OCI-LY7 (cell line): Measurements from ENCODE around the gene CCDC92. TPM values are rescaled to one million over a fixed set of nuclear protein-coding genes. Genes with fewer than 3 reads are reported as not detected.

Experiments
- BruUV-seq: library from RNA; stranded (reverse); fragments of 400-500 nt; replicated peaks from 2 replicates; lab custom pipeline; 2021; lab: Mats Ljungman, UMichigan
- CTCF ChIA-PET: fragments of 300-600 bp; sonication (Branson Sonifier 250); formaldehyde crosslinking; loops from one replicate; lab custom pipeline; 2022; ENCODE audit warnings: antibody characterized with exemption; ENCODE audit not compliant: unreplicated experiment; lab: Charles Lee
- POLR2A ChIA-PET: fragments of 300-600 bp; sonication (Branson Sonifier 250); formaldehyde crosslinking; loops from one replicate; lab custom pipeline; 2022; ENCODE audit warnings: antibody characterized with exemption; lab: Charles Lee
- DNase-seq: peaks from one replicate; pipeline ENCODE4 v3.0.0-alpha.2; 2015; ENCODE audit warnings: low spot score
- H2AFZ ChIP-seq: fragments of 200-600 bp; sonication (generic), shearing (Covaris generic); 2 replicates; pipeline ENCODE4 v1.6.1; 2014; ENCODE audit warnings: mild to moderate bottlenecking, antibody characterized with exemption, low read length, moderate library complexity
- H3K27ac ChIP-seq: fragments of 200-600 bp; sonication (generic); 2 replicates; pipeline ENCODE4 v1.5.1; 2014; ENCODE audit warnings: mixed run types, low read depth, mild to moderate bottlenecking, moderate library complexity, low read length, inconsistent platforms; ENCODE audit not compliant: poor library complexity, severe bottlenecking
- H3K36me3 ChIP-seq: fragments of 200-600 bp; sonication (generic); 2 replicates; pipeline ENCODE4 v1.6.1; 2014; ENCODE audit warnings: mild to moderate bottlenecking, antibody characterized with exemption, low read length, moderate library complexity, mixed read lengths; ENCODE audit not compliant: insufficient read depth
- H3K4me1 ChIP-seq: fragments of 200-600 bp; sonication (generic); 2 replicates; pipeline ENCODE4 v1.5.1; 2014; ENCODE audit warnings: mild to moderate bottlenecking, low read length; ENCODE audit not compliant: insufficient read depth, poor library complexity, severe bottlenecking
- H3K4me2 ChIP-seq: fragments of 200-600 bp; sonication (generic); 2 replicates; pipeline ENCODE4 v1.6.1; 2014; ENCODE audit warnings: mild to moderate bottlenecking, low read length
- H3K4me3 ChIP-seq: fragments of 200-600 bp; sonication (generic); 2 replicates; pipeline ENCODE4 v1.5.1; 2014; ENCODE audit warnings: mild to moderate bottlenecking, low read depth, low read length; ENCODE audit not compliant: poor library complexity, severe bottlenecking
- H3K79me2 ChIP-seq: fragments of 200-600 bp; sonication (generic); 2 replicates; pipeline ENCODE4 v1.6.1; 2016; ENCODE audit warnings: low read depth, mild to moderate bottlenecking, low read length, moderate library complexity, mixed read lengths; ENCODE audit not compliant: insufficient read depth
- H3K9me2 ChIP-seq: fragments of 200-600 bp; sonication (generic); 2 replicates; pipeline ENCODE4 v1.6.1; 2016; ENCODE audit warnings: mild to moderate bottlenecking, low read length, mixed read lengths; ENCODE audit not compliant: insufficient read depth
- H3K9me3 ChIP-seq: fragments of 200-600 bp; sonication (generic); 2 replicates; pipeline ENCODE4 v1.6.1; 2014; ENCODE audit warnings: mild to moderate bottlenecking, mixed run types, low read length, mixed read lengths
- H4K20me1 ChIP-seq: fragments of 200-600 bp; sonication (generic); 2 replicates; pipeline ENCODE4 v1.6.1; 2014; ENCODE audit warnings: mild to moderate bottlenecking, antibody characterized with exemption, low read length, moderate library complexity, mixed read lengths; ENCODE audit not compliant: insufficient read depth
- EZH2phosphoT487 ChIP-seq: fragments of 200-600 bp; sonication (generic); IDR thresholded peaks from 2 replicates; pipeline ENCODE4 v1.6.1; 2018; ENCODE audit warnings: low read depth, borderline replicate concordance, mild to moderate bottlenecking, mixed run types, antibody characterized with exemption, low read length, moderate library complexity, mixed read lengths
- intact Hi-C: fragments of 100-400 bp; cut with micrococcal nuclease; formaldehyde crosslinking; loops from one replicate; pipeline ENCODE4 v1.10.0; 2022; ENCODE audit not compliant: unreplicated experiment
- total RNA-seq, 2 experiments: library from RNA; depleted of rRNA in 1 of 2; stranded (reverse); fragments of >200 nt in 1 of 2; shearing (Covaris generic) in 1 of 2; gene quantifications; 2 replicates each; pipeline ENCODE4 v1.2.3, GENCODE V29; 2014 to 2022
- TF ChIP-seq, protein P1 (sequence below): fragments of 200-600 bp; sonication (generic); conservative IDR thresholded peaks from 2 replicates; pipeline ENCODE4 v1.5.1; 2014; ENCODE audit warnings: mild to moderate bottlenecking, antibody characterized with exemption, low read length, moderate library complexity, mixed read lengths

CCDC92 gene
- total RNA-seq, 2 experiments from 2014 or later, result 3.1 to 12.3 TPM

DNA sequence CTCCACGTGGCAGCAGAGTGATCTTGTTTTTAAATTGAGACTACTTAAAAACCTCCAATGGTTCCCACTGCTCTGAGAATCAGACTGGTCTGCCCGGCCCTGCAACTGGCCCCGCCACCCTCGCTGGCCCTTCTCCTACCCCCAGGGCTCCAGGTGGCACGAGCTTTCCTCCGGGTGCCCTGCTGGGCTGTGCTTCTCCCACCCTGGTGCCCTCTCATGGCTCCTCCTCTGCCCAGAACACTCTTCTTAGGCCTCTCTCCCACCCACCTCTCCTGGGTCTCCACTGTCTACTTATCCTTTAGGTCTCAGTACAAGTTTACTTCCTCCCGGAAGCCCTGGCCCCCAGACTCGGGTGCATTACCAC lies 26.5 kb downstream of the CCDC92 start:
- H3K9me3 ChIP-seq, result no peaks in the 10 kb centered on the region
- H3K27ac ChIP-seq, result no peak overlapping the region
- no peak overlapping the region for H2AFZ ChIP-seq
- POLR2A ChIA-PET, result no interaction called here
- H4K20me1 ChIP-seq, result no peaks in the 10 kb centered on the region
- H3K4me3 ChIP-seq, result no peak overlapping the region
- no peak overlapping the region for H3K4me2 ChIP-seq
- intact Hi-C loops, result no loop called here
- CTCF ChIA-PET, result no interaction called here
- no peak for DNase-seq
- BruUV-seq, result no TSS peak
- H3K36me3 ChIP-seq, result no peaks in the 10 kb centered on the region
- no peak for TF ChIP-seq EZH2phosphoT487
- TF ChIP-seq, protein P1, sequence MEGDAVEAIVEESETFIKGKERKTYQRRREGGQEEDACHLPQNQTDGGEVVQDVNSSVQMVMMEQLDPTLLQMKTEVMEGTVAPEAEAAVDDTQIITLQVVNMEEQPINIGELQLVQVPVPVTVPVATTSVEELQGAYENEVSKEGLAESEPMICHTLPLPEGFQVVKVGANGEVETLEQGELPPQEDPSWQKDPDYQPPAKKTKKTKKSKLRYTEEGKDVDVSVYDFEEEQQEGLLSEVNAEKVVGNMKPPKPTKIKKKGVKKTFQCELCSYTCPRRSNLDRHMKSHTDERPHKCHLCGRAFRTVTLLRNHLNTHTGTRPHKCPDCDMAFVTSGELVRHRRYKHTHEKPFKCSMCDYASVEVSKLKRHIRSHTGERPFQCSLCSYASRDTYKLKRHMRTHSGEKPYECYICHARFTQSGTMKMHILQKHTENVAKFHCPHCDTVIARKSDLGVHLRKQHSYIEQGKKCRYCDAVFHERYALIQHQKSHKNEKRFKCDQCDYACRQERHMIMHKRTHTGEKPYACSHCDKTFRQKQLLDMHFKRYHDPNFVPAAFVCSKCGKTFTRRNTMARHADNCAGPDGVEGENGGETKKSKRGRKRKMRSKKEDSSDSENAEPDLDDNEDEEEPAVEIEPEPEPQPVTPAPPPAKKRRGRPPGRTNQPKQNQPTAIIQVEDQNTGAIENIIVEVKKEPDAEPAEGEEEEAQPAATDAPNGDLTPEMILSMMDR, result no peak
- H3K79me2 ChIP-seq, result no peaks in the 10 kb centered on the region
- H3K9me2 ChIP-seq, result no peaks in the 10 kb centered on the region
- H3K4me1 ChIP-seq, result no peaks in the 10 kb centered on the region

DNA sequence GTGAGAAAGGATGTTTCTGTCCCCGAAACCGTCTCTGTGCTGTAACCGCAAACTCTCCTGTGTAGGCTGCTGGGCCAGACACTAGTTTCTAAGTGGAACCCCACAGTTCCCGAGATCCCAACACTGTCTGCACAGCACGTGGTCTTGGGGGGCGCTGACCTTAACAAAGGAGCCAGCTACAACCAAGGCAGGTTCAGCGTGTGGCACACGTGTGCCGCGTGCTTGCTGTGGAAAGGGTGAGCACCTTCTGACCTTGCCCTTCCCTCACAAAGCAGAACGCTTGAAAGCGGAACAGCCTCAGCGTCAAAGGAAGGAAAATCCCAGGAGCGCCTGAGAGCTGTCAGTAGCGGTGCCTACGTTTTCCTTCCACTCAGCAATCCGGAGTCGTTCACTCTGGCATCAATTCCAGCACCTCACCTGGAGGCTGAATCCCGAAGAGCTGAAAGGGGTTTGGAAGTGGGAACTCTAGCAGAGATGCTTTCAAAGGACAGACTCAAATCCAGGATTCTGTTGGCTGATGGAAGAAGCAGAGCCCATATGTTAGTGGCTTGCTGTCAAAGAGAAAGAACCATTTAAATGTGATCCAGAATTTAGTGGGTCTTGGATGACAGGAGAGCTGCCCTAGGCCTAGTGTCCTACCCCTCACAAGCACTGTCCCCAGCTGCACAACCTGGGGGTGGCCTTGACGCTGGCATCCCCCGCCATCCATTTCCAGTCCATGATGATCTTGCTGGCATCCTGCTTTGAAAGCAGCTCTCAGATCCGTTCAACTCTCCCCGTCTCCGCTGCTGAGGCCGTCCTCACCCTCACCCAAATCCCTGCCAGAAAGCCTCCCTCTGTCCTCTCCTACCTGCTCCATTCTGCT lies 27.1 kb downstream of the CCDC92 start:
- Histone ChIP-seq H3K4me2 (no peak overlapping the region), H3K4me3 (no peak overlapping the region), H3K36me3 (no peaks in the 10 kb centered on the region), H3K4me1 (no peaks in the 10 kb centered on the region), H2AFZ (no peak overlapping the region), H3K9me2 (no peaks in the 10 kb centered on the region), H3K9me3 (no peaks in the 10 kb centered on the region), H3K27ac (no peak overlapping the region), H3K79me2 (no peaks in the 10 kb centered on the region), H4K20me1 (no peaks in the 10 kb centered on the region)
- intact Hi-C loops, result no loop called here
- ChIA-PET POLR2A (no interaction called here), CTCF (no interaction called here)
- no peak for TF ChIP-seq EZH2phosphoT487
- TF ChIP-seq, protein P1, result no peak
- no peak for DNase-seq
- no TSS peak for BruUV-seq

GRCh38 chr12:123944696-123945095 lies 27.9 kb downstream of the CCDC92 start:
- POLR2A ChIA-PET, result interaction anchor here (0.6 kb wide), 1 partner anchor 57 kb away, joined by 3 read pairs; no protein-coding TSS in a partner anchor

More at GRCh38 chr12:123944696-123945095, 27.9 kb downstream of the CCDC92 start:
- no peak overlapping the region for H3K27ac ChIP-seq
- no TSS peak for BruUV-seq
- DNase-seq, result no peak
- no peaks in the 10 kb centered on the region for H4K20me1 ChIP-seq
- H3K4me2 ChIP-seq, result no peak overlapping the region
- no peak overlapping the region for H3K4me3 ChIP-seq
- CTCF ChIA-PET, result no interaction called here
- H3K9me3 ChIP-seq, result no peaks in the 10 kb centered on the region
- H2AFZ ChIP-seq, result no peak overlapping the region
- intact Hi-C loops, result no loop called here
- TF ChIP-seq, protein P1, result no peak
- TF ChIP-seq EZH2phosphoT487, result no peak
- H3K9me2 ChIP-seq, result no peaks in the 10 kb centered on the region
- H3K36me3 ChIP-seq, result no peaks in the 10 kb centered on the region
- H3K79me2 ChIP-seq, result no peaks in the 10 kb centered on the region
- H3K4me1 ChIP-seq, result no peaks in the 10 kb centered on the region
